HG02973 (cell line): Measurements from ENCODE around the gene BNC2.
"Not testable (repeated sequence)": the region's sequence is repeated elsewhere in the genome, so short reads cannot be mapped to it uniquely, and the experiment has no call there.

Source experiments
- ATAC-seq: cut with Tn5 transposase; IDR thresholded peaks from one replicate; pipeline ENCODE4 v1.9.1; 2021; ENCODE audit warnings: moderate library complexity; ENCODE audit not compliant: unreplicated experiment

The BNC2 gene

DNA sequence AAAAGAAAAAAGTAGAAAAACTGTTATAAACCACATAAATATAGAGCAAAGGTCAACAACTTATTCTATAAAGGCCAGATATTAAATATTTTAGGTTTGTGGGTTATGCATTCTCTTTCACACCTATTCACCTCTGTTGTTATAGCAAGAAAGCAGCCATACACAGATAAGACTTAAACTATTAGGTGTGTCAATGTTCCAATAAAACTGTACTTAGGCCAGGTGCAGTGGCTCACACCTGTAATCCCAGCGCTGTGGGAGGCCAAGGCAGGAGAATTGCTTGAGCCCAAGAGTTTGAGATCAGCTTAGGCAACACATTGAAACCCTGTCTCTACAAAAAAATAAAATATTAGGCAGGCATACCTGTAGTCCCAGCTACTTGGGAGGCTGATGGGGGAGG, 314.7 kb downstream of the BNC2 start:
- no peak for ATAC-seq

- no peak for ATAC-seq
These were observed 316.5 kb downstream of the BNC2 start for GRCh38 chr9:16553869-16554540.

- ATAC-seq = no peak
These were observed 318.2 kb downstream of the BNC2 start for GRCh38 chr9:16552252-16552651.

GRCh38 chr9:16551692-16552091, 318.8 kb downstream of the BNC2 start:
- no peak for ATAC-seq

- ATAC-seq = no peak
These were observed 324.8 kb downstream of the BNC2 start for GRCh38 chr9:16545639-16546038.

DNA sequence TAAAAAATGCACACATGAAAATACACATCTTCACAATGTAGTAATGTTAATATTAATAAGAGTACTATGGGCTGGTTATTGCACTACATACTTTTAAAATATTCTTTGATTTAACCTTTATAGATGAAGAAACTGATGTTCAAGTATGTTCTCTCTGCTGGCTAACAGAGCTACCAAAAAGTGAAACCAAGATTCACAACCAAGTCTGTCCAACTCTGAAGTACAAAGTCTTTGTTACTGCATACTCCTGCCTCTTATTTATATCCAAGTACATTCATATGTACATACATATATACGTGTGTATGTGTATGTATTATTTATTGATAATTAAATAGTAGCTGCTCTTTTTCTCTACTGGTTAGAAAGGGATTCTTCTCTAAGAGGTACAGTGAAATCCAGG, 325.6 kb downstream of the BNC2 start:
- ATAC-seq = no peak

- ATAC-seq = no peak
These were observed 326.8 kb downstream of the BNC2 start for GRCh38 chr9:16543686-16544085.

GRCh38 chr9:16543225-16543624, 327.2 kb downstream of the BNC2 start:
- no peak for ATAC-seq

DNA sequence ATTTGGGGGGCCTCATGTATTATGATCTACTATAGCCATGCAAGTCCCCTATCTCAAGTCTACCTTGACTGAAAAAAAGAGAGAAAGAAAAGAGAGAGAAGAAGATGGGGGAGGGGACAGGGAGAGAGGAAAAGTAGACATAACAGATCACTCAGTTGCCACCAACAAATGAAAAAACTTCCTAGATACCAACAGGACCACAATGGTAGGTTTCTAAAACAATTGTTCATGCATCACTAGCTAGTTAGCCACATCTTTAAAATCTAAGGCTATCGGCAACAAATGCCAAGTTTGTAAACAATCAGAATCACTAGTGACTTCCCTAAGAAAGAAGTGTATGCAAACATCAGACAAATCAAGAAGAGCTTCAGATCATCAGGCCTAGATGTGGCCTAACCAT, 328.2 kb downstream of the BNC2 start:
- ATAC-seq = no peak

GRCh38 chr9:16540743-16541613, 329.5 kb downstream of the BNC2 start:
- no peak for ATAC-seq

DNA sequence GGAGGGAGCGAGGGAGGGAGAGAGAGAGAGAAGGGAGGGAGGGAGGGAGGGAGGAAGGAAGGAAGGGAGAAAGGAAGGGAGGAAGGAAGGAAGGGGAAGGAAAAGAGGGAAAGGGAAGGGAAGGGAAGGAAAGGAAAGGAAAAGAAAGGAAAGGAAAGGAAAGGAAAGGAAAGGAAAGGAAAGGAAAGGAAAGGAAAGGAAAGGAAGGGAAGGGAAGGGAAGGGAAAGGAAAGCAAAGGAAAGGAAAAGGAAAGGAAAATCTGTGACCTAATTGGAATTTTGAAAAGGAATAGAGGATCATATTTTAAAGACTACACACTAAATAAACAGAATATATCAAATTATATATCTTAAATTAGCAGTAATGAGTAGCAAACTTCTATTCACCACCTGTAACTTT, 330.8 kb downstream of the BNC2 start:
- not testable (repeated sequence) for ATAC-seq

DNA sequence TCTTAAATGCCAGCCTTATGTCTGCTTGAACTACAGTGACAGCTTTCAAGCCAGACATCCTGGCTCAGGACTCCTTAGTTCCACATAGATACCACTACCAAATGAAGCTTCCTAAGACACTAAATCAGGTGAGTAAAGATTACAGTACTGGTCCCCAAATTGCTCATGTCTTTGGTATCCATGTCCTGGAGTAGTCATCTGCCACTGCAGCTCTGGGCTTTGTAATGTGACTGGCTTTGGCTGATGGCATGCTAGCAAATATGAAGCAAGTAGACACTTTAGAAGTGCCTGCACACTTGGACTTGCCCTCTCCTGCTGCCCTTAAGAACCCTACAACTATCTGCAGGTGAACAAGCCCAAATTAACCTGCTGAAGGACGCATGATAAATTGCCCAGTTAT, 334.9 kb downstream of the BNC2 start:
- no peak for ATAC-seq

DNA sequence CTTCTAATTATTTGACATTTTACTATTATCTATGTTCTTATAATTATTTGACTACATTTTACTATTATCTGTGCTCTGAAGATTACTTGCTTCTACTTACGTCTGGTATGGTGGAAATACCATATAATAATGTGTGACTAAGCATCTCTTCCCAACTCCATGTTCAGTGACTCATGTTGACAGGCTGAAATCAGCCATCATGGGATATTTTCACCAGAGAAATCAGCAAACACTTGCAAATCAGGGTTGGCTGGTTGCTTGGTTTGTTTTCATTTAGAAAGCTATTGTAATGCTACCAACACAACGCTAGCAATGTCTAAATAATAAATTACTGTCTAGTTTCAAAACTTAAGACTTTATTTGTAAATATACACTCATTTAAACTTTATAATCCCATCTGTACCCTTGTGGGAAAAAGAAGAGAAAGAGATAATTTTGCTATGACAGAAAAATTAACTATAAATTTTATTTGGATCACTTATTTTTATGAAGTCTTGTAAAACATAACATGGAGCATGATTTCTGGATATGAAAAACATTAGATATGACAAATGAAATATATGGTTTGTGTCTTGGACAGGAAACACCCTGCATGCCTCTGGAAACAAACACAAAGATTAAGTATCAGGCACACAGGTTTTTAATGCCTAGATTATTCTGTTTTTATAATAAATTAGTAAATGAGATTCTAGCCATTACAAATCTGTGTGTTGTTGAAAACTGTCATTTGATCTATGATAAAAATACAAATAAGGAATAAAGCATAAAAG, 337.6 kb downstream of the BNC2 start:
- ATAC-seq = no peak

GRCh38 chr9:16532272-16532671, 338.2 kb downstream of the BNC2 start:
- ATAC-seq = no peak

- ATAC-seq = no peak
These were observed 339.5 kb downstream of the BNC2 start for GRCh38 chr9:16530669-16531642.

- no peak for ATAC-seq
These were observed 342.9 kb downstream of the BNC2 start for GRCh38 chr9:16527573-16527972.

GRCh38 chr9:16526380-16526779, 344.1 kb downstream of the BNC2 start:
- ATAC-seq = no peak

DNA sequence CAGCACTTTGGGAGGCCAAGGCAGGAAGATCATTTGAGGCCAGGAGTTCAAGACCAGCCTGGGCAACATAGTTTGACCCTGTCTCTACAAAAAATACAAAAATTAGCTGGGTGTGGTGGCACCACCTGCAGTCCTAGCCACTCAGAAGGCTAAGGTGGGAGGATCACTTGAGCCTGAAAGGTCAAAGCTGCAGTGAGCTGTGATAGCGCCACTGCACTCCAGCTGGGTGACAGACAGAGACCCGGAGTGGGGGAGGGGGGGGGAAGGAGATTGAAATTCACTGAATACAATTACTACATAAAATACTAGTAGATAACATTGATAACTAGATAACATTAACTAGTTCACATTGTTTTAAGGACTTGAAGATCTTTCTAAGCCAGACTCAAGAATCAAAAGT, 345.6 kb downstream of the BNC2 start:
- no peak for ATAC-seq

DNA sequence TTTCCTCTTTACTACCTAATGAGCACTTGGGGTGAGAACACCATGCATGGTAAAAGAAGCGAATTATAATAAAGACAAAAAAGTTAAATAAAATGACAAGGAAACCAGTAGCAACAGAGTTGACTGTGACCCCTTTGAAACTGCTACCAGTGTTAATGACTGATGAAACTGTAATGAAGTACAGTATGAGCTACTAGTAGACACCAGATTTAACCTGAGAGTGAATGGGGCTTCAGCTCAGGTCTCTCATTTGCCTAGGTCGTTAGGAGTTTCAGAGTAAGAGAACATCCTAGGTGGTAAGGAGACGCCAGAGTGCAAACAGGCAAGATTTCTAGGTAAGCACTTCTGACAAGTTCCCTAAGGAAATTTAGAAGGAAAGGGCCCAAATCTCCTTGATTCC, 346.4 kb downstream of the BNC2 start:
- no peak for ATAC-seq

DNA sequence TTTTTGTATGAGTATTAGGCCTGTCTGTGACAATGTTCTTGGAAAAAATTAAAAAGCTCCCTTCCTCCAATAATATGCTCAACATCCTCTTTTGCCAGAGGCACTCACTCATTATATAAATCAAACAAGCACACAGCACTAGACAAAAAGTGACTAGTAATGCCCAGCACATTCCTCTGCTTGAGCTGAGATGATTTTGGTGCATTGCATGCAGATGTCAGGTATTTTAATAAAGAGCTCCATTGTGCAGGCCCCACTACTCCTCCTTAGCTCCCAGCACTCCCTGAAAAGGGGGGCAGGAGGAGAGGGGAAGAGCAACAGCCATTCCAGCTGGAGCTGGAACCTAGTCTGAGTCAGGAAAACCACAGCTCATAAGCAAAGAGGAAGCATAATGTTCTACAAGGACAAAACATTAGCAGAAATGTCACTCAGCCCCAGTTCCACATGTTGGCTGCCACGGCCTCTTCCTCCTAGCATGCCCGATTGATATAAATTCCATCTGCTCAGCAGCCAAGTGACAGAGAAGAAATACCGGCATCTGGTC, 348.5 kb downstream of the BNC2 start:
- ATAC-seq = no peak
